ENCODE data around the gene SCUBE2.

SCUBE2 gene

GRCh38 chr11:9136741-9137140 lies 45.3 kb upstream of the SCUBE2 start:
- TF ChIP-seq, protein P1, sequence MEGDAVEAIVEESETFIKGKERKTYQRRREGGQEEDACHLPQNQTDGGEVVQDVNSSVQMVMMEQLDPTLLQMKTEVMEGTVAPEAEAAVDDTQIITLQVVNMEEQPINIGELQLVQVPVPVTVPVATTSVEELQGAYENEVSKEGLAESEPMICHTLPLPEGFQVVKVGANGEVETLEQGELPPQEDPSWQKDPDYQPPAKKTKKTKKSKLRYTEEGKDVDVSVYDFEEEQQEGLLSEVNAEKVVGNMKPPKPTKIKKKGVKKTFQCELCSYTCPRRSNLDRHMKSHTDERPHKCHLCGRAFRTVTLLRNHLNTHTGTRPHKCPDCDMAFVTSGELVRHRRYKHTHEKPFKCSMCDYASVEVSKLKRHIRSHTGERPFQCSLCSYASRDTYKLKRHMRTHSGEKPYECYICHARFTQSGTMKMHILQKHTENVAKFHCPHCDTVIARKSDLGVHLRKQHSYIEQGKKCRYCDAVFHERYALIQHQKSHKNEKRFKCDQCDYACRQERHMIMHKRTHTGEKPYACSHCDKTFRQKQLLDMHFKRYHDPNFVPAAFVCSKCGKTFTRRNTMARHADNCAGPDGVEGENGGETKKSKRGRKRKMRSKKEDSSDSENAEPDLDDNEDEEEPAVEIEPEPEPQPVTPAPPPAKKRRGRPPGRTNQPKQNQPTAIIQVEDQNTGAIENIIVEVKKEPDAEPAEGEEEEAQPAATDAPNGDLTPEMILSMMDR (IDR thresholded peaks at IDR 0.05; ENCODE audit: low read depth, low read length): no peak
- no peak overlapping the region for H3K4me3 ChIP-seq (ENCODE audit: low read depth, low read length)

DNA sequence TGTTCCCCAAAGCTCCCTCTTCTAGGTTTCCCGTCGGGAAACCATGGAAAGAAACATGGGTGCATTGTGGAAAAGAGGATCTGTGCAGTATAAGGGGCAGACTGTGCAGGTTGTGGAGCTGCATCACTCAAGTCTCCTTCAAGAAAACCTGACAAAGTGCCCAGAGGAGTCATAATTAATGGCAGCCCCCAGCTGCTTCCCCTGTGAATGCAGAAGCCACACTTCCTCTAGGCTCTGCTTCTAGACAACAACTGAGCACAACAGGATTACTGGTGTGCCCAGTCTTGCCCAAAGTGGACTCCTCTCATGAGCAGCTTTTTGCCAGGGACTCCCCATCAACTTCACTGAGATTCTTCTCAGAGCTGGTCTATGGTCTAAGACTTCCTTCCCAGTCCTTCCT lies 42.6 kb upstream of the SCUBE2 start:
- TF ChIP-seq, protein P1 (IDR thresholded peaks at IDR 0.05; ENCODE audit: low read depth, low read length): no peak
- H3K4me3 ChIP-seq (ENCODE audit: low read depth, low read length): no peak overlapping the region

DNA sequence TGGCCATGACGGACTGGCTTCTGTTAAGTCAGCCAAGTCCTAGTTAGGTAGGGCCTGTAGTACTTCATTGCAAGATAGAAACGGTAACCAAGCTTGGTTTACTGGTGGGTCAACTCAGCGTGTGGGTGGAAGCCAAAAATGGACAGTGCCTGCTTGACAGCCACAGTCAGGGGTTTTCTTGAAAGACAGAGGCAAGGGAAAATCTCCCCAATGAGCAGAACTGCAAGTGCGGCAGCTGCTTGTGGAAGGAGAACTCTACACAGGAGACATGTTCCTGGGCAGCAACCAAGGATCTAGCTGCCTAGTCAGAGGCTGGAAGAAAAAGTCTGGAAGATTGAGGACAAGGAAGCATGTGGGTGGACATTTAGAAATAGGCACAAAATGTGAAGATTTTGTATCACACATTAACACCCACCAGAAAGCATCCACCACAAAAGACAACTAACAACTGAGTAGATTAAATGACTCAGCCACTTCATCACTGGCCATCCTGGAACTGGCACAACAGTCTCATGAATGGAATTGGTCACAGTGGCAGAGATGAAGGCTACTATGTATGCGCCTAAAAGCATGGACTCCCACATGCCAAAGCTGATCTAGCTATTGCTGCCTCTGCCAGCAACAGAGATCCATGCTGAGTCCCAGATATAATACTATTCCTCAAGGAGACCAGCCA lies 40.9 kb upstream of the SCUBE2 start:
- TF ChIP-seq, protein P1 (IDR thresholded peaks at IDR 0.05; ENCODE audit: low read depth, low read length): no peak

GRCh38 chr11:9130297-9130696 lies 38.9 kb upstream of the SCUBE2 start:
- H3K4me3 ChIP-seq (ENCODE audit: low read depth, low read length): no peak overlapping the region
- TF ChIP-seq, protein P1 (IDR thresholded peaks at IDR 0.05; ENCODE audit: low read depth, low read length): no peak

More for the DNA sequence above, 40.9 kb upstream of the SCUBE2 start:
- H3K4me3 ChIP-seq (ENCODE audit: low read depth, low read length): no peak overlapping the region

- TF ChIP-seq, protein P1 (IDR thresholded peaks at IDR 0.05; ENCODE audit: low read depth, low read length): no peak
- H3K4me3 ChIP-seq (ENCODE audit: low read depth, low read length): no peak overlapping the region
Measured at GRCh38 chr11:9126636-9127035, 35.2 kb upstream of the SCUBE2 start.

- H3K4me3 ChIP-seq (ENCODE audit: low read depth, low read length): no peak overlapping the region
- TF ChIP-seq, protein P1 (IDR thresholded peaks at IDR 0.05; ENCODE audit: low read depth, low read length): no peak
Measured at GRCh38 chr11:9125185-9125886, 33.9 kb upstream of the SCUBE2 start.

DNA sequence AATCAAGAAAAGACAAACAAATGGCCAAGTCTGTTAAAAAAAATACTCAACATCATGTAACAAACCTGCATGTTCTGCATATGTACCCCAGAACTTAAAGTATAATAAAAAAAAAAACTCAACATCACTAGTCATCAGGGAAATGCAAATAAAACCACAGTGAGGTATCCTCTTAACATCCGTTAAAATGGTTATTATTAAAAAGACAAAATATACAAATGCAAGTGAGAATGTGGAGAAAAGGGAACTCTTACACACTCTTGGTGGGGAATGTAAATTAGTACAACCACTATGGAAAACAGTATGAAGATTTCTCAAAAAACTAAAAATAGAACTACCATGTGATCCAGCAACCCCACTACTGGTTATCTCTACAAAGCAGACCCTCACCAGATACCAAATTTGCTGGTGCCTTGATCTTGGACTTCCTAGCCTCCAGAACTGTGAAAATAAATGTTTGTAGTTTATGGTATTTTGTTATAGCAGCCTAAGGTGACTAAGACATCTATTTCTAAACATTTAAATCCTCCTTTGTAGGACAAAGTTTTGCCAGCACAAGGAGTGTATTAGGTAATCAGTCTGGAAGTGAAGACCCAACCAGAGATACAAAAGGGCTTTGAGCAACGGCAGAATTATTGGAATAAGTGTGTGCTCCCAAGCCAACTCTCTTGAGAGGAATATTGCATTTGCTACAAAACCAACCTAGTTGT lies 32.4 kb upstream of the SCUBE2 start:
- TF ChIP-seq, protein P1 (IDR thresholded peaks at IDR 0.05; ENCODE audit: low read depth, low read length): no peak
- H3K4me3 ChIP-seq (ENCODE audit: low read depth, low read length): no peak overlapping the region
